ENCODE measurements around the gene AKNA.

Gene AKNA

DNA sequence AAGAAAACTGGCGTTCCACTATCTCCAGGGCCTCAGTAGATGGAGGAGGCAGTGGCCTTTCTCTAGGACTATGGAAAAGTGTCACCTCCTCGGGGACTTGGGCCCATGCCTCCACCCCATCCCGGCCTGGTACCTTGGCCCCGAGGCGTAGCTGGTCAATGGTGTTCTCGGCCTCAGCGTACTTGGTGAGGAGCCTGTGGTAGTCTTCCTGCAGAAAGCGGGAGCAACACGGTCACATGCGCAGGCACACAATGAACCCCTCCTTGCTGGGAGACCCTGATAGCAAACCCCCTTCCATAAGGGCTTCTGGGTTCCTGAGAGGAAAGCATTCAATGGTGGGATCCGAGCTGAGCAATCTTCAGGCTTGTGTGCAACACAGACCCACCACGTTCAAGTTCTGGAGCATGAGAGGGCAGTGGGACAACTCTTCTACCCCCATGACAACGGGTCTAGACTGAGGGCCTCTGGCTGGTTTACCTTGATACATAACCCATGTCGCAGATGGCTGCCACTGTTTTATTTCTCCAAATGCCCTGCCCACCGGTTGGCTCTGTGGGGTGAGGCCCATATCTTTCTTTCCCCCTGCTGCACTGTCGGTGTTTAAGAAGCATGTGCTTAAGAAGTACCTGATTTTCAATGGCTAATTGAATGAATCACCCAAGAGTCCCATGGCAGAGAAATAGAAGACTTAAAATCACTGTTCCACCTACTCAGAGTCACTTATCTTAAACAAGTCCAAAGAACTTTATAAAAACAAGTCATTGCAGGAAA, 13.6 kb downstream of the AKNA start:
- TF ChIP-seq, protein P1, sequence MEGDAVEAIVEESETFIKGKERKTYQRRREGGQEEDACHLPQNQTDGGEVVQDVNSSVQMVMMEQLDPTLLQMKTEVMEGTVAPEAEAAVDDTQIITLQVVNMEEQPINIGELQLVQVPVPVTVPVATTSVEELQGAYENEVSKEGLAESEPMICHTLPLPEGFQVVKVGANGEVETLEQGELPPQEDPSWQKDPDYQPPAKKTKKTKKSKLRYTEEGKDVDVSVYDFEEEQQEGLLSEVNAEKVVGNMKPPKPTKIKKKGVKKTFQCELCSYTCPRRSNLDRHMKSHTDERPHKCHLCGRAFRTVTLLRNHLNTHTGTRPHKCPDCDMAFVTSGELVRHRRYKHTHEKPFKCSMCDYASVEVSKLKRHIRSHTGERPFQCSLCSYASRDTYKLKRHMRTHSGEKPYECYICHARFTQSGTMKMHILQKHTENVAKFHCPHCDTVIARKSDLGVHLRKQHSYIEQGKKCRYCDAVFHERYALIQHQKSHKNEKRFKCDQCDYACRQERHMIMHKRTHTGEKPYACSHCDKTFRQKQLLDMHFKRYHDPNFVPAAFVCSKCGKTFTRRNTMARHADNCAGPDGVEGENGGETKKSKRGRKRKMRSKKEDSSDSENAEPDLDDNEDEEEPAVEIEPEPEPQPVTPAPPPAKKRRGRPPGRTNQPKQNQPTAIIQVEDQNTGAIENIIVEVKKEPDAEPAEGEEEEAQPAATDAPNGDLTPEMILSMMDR (IDR thresholded peaks at IDR 0.05): no peak

DNA sequence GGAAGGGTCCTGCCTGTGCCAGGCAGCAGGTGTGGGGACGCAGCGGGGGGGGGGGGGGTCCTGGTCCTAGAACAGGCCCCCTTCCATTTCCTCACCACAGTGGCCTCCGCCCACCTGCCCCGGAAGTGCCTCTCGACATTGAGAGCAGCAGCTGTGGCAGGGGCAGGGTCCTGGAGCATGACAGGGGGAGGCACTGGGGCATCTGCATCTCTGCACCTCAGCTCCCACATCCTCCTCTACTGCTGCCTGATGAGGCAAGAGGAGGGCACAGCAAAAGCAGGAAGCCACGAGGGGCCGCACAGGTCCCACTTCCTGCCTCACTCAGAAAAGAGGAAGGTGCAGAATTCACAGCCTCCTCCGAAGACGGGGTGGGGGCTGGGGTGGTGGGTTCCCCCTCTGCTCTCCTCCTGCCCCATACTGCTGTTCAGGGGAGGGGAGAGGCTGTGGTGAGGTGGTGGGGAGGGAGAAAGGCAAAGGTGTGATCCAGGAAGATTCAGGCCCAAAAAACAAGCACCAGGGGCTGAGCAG, 14.8 kb downstream of the AKNA start:
- TF ChIP-seq, protein P1 (IDR thresholded peaks at IDR 0.05): no peak

GRCh38 chr9:114371973-114372917, 15.5 kb downstream of the AKNA start:
- TF ChIP-seq, protein P1 (IDR thresholded peaks at IDR 0.05): no peak

DNA sequence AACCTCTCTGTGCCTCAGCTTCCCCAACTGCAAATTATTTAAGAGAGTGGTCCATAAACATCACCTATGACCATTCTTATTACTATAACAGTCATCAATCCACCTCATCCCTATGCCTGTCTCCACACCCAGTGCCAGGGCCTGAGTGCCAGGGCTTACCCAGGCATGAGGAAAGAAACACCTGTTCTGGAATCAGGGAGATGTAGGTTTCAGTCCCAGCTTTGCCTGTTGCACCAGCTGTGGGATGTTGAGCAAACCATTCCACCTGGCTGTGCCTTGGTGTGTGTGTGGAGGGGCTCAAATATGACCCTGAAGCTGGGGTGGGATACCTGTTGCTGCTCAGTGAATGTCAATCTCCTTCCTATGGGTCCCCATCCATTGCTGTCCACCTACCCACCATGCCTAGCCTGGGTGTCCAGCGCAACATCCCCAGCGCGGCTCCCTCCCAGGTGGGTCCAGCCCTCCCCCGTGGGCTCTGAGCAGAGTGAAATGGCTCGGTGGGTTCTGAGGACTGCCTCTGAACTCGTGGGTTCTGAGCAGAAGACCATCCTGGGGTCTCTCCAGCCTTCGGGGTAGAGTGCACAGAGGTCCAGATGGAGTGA, 16.3 kb downstream of the AKNA start:
- TF ChIP-seq, protein P1 (IDR thresholded peaks at IDR 0.05): no peak

GRCh38 chr9:114370968-114371320, 16.8 kb downstream of the AKNA start:
- TF ChIP-seq, protein P1 (IDR thresholded peaks at IDR 0.05): no peak

DNA sequence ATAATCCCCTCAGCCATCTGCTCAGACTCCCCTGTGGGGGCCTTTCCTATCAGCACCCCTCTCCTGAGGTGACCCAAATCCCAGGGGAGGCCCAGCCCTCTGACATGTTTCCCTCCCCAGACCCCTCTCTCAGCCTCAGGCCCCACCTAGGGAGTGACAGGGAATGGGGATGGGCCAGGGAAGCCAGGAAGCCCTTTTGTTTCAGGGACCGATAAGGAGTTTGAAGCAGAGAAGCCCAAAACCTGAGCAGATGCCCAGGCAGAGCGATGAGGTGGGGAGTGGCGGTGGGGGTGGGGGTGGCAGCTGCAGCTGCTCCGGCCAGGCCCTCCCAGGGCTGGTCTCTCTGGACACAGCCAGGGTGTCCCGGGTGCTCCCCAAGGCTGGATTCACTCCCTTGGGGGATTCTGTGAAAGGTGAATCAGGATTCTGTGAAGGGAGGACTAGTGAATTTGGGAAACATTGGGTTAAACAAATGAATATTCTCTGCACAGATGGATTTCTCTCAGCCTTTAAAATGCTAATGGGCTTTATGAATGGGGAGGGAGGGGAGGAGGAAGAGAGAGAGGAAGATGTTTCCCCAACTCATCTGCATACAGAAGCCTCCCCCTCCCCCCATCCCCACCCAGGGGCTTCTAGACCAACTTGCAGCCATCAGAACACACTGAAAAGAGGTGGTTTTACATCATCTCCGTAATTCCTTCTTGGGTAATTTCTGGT, 17.4 kb downstream of the AKNA start:
- TF ChIP-seq, protein P1 (IDR thresholded peaks at IDR 0.05): no peak

Data from LNCAP (cell line).